KG1 (cell line): ENCODE data around the gene GOLGA8S.
"Not testable (repeated sequence)": the region's sequence is repeated elsewhere in the genome, so short reads cannot be mapped to it uniquely, and the experiment has no call there.

Source experiments
- DNase-seq: peaks from one replicate; lab custom pipeline; 2025; lab: John Stamatoyannopoulos, UW

The GOLGA8S gene

GRCh38 chr15:23398357-23398756 is 43.8 kb downstream of the GOLGA8S start:
- not testable (repeated sequence) for DNase-seq

DNA sequence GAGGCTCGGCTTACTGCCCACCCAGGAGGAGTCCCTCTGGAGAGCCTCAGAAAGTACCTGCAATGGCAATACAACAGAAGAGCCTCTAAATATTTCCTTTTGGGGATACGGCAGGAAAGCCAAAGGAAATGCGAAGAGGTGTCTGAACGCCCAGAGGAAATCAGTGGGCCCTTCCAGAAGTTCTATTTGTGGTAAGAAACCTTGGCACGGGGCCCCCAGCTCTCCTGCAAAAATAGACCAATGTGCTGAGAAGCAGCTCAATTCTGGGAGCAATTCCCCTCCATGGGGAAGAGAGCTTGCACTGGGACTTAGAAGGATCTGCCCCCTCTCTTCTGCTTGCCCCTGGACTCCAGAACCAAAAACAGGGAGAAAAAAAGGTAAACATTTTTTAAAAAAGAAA is 44.7 kb downstream of the GOLGA8S start:
- not testable (repeated sequence) for DNase-seq

- DNase-seq: no peak
Observed at GRCh38 chr15:23401627-23402026, 47.1 kb downstream of the GOLGA8S start.

DNA sequence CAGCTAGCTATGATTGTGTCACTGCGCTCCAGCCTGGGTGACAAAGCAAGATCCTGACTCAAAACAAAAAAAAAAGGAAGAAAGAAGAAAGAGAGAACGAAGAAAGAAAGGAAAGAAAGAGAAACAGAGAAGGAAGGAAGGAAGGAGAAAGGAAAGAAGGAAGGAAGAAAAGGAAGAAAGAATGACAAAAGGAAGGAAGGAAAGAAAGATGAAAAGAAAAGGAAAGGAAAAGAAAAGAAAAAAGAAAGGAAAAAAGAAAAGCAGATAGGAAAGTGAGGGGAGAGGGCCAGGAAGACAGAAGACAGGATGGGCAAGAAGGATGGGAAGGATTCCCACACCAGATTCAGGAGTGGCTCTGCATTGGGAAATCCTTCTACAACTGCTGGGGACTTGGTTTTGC is 47.6 kb downstream of the GOLGA8S start:
- DNase-seq: no peak

GRCh38 chr15:23402544-23402943 is 48.0 kb downstream of the GOLGA8S start:
- no peak for DNase-seq

DNA sequence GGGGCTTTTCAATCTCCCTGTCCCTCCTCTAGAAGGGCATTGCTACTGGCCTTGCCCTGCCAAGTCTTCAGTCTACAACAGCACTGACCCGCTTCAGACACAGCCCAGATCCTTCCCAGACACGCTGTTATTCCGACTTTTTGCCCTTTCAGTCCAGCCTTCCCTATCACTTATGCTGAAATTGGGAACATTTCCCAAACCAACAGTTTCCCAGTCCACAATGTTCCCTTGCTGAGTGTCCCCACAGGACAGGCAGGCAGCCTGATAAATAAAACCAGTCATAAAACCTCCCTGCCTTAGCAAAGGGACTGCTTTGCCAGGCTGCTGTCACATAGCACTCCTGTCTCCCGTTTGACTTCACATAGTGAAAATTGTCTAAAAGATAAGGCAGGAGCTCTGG is 49.0 kb downstream of the GOLGA8S start:
- DNase-seq: no peak

GRCh38 chr15:23411841-23412240 is 57.3 kb downstream of the GOLGA8S start:
- DNase-seq: no peak

- DNase-seq: not testable (repeated sequence)
Observed at GRCh38 chr15:23412881-23413600, 58.5 kb downstream of the GOLGA8S start.
